HL-60/S4 treated with retinoic acid at 250 ng/mL for 4 days and 3 days (cell line): ENCODE measurements around the gene PELO.

Experiments used
- in situ Hi-C: fragments of 300-500 bp; cut with MboI; formaldehyde crosslinking; loops from 2 replicates; pipeline ENCODE4 v1.7.0; 2022; ENCODE audit warnings: low sequenced_read_pairs

Gene PELO

DNA sequence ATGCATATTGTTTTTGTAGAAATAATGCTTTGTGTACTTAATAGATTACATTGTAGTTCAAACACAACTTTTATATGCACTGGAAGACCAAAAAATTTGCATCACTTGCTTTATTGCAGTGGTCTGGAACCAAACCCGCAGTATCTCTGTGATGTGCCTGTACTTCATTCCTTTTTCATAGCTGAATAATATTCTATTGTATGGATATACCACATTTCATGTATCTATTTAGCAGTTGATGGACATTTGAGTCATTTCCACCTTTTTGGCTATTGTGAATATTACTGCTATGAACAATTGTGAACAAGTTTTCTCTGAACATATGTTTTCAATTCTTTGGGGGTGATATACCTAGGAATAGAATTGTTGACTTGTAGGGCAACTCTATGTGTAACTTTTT is 40.1 kb downstream of the PELO start:
- in situ Hi-C loops, result no loop called here

DNA sequence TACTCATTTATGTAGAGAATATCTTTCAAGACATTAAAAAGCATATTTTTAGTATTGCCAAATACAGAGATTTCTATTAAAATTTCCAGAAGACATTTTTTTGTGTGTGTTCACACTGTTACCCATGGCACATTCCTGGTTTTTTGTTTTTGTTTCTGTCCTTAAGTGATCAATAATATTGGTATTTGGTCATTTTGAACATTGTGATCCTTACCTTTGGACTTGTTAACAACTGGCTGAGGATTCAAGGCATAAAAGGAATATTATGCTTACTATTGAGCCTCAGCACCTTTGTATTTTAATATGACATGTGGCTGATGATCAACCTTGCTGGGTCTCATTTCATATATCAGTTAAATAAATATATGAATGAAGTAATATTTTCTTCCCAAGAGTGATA is 41.9 kb downstream of the PELO start:
- in situ Hi-C loops, result no loop called here

DNA sequence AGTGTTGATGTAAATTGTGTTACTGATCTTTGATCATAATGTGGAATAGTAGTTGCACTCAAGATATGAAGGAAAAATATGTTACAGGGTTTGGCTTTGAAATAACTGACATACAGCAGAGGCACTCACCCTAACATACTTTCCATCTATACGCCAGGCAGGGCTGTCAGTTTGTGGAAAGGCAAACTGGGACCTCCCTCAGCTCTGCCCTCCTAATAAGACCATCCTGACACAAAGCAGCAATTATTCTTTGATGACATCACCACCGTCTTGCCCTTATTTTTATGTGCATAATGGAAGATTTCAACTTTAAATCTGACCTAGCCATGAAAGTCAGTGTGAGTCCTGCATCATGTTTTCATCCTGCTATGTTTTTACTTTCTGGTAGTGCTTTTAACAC is 42.9 kb downstream of the PELO start:
- in situ Hi-C loops, result no loop called here

DNA sequence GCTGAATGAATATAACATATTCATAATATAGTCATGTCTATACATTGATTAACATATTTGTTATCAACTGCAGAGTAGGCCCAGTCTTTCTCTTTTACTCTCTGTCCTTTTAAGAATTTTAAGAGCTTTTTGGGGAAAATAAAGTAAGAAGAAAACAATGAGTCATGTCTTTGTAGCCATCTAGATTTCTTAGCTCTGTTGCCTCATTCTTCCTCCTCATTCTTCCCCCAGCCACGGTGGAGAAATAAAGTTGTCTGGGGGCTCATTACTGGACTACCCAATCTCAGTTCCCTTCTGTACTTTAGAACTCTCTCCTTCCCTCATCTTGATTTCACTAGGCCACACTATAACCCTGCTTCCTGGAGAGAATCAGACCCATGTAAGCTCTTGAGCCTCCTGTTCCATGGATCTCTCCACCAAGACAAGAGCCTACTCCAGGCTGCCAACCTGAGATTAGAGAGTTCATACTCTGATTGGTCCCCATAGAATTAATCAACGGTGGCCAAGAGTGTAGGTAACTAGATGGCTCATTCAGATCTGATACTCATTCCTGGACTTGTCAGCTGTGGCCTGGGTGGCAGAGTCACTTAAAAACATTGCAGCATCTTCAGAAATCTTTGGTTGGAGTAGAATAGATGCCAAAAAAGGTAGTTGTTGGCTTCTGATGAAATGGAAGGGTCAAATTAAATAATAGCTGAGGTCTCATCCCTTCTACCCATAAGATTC is 44.2 kb downstream of the PELO start:
- in situ Hi-C loops, result no loop called here

DNA sequence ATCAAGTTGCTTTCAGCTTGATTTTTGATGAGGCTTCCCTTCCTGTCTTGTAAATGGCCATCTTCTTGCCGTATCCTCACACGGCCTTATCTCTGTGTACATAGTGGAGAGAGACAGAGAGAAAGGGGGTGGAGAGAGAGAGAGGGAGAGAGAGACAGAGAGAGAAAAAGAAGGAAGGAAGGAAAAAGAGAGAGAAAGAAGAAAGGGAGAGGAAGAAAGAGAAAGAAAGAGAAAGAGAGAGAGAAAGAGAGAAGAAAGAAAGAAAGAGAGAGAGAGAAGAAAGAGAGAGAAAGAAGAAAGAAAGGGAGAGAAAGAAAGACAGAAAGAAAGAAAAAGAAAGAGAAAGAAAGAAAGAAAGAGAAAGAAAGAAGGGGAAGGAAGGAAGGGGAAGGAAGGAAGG is 46.6 kb downstream of the PELO start:
- in situ Hi-C loops, result no loop called here

DNA sequence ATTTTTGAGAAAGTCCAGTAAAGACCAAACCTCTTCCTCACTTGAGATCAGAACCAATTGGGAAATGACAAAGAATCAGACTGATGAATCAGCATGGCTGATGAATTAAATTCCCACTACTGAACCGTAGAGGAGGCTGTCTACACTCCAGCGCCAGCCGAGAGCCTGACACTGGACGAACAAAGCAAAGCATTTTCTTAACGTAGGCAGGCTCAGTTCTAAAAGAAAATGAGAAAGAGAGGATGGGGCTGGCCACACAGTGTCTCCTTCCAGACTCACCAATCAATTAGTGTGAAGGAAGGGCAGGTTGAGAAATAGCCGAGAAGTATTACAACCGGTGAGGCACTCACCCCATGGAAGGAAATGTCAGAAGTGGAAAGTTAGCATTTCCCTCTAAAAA is 49.4 kb downstream of the PELO start:
- in situ Hi-C loops, result no loop called here
